ENCODE data around the gene TSPAN18. TPM values are rescaled to one million over a fixed set of nuclear protein-coding genes. Genes with fewer than 3 reads are reported as not detected.

TSPAN18 gene
- total RNA-seq, 2 experiments from 2014 or later: 38.7 to 42.3 TPM

DNA sequence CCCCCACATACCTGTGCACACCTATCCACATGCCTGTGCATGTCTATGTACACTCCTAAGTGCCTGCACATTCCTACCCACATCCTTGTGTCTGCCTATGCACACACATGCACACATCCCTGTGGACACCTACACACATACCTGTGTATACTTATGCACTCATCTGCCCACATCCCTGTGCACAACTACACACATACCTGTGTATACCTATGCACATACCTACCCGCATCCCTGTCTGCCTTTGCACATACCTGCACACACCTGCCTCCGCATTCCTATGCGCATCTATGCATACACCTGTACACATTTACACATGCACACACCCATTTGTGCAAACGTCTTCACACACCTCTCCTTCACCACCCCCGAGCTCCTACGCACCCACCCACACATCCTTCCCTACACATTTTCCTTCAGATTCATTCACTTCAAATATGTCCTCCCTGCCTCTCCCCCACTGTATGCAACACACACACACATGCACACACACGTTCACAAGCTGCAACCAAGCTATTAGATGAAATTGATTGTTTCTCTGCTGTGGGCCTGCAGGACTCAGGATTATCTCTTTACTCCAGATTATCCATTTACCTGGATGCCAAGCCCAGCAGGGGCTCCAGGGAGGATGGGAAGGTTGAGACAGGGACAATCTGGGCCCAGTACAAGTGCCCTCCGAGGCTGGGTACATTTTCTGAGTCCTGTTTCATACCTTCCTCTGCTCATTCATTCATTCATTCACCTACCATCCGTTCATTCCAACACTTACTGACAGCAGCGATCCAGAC is 53.2 kb downstream of the TSPAN18 start:
- Mint-ChIP-seq H3K27me3 (no peaks in the 10 kb centered on the region), H3K4me1 (no peaks in the 10 kb centered on the region), H3K27ac (no peak overlapping the region), H3K4me3 (no peak overlapping the region), H3K36me3 (ENCODE audit: low read depth) (no peaks in the 10 kb centered on the region), H3K9me3 (no peaks in the 10 kb centered on the region)
- ChIA-PET POLR2A (no interaction called here), CTCF (no interaction called here)
- DNase-seq: no peak

DNA sequence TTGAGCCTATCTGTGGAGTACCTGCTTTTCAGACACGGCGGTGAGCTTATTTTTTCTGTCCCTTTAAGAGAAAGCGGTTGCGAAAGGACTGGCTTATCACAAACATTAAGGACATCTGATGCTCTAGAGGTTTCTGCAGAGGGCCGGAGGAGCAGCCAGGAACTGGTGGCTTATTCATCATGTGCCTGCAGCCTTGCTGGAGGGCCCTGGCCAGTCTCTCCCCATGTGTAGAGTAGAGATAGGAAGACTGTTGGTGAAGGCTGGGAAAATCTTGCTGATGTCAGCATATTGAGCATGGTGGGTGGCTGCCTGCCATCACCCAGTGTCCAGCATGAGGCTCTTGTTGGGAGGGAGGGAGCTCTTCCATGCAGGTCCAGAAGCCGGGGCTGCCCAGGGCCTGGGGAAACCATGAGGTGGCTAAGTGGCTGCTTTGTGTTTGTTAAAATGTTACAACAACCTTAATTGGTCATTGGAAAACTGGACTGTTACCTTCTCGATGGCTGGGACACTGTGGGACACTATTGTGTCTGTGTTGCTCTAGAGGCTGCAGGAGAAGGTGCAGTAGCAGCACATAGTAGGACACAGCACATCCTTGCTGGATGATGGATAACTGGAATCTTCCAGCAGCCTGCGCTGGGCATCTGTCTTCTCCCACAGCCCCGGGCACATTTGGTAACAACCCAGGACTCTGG is 54.3 kb downstream of the TSPAN18 start:
- Mint-ChIP-seq H3K4me3 (no peak overlapping the region), H3K4me1 (no peaks in the 10 kb centered on the region), H3K36me3 (ENCODE audit: low read depth) (no peaks in the 10 kb centered on the region), H3K27ac (no peak overlapping the region), H3K9me3 (no peaks in the 10 kb centered on the region), H3K27me3 (no peaks in the 10 kb centered on the region)
- no peak for DNase-seq
- CTCF ChIA-PET: interaction anchor here (0.6 kb wide), 1 partner anchor 823 kb away, joined by 3 read pairs; no protein-coding TSS in a partner anchor
- POLR2A ChIA-PET: no interaction called here

DNA sequence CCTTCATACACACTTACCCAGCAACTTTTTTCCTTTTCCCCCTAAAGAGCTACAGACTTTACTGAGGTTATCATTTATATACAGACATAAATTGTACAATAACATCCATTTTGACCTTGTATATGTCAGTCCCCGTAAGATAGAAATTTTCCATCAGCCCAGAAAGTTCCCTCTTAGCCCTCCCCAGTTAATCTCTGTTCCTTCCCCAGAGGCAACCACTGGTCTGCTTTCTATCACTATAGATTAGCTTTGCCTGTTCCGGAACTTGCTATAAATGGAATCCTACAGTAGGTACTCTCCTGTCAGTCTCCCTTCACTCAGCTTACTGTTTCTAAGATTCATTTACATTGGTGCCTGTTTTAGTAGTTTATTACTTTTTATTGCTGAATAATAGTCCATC is 54.9 kb downstream of the TSPAN18 start:
- H3K27ac Mint-ChIP-seq: no peak overlapping the region
- no peak for DNase-seq
- no peak overlapping the region for H3K4me3 Mint-ChIP-seq
- POLR2A ChIA-PET: no interaction called here
- no peaks in the 10 kb centered on the region for H3K9me3 Mint-ChIP-seq
- no peaks in the 10 kb centered on the region for H3K27me3 Mint-ChIP-seq
- H3K36me3 Mint-ChIP-seq (ENCODE audit: low read depth): no peaks in the 10 kb centered on the region
- CTCF ChIA-PET: interaction anchor here (0.6 kb wide), 1 partner anchor 822 kb away, joined by 3 read pairs; no protein-coding TSS in a partner anchor
- no peaks in the 10 kb centered on the region for H3K4me1 Mint-ChIP-seq

DNA sequence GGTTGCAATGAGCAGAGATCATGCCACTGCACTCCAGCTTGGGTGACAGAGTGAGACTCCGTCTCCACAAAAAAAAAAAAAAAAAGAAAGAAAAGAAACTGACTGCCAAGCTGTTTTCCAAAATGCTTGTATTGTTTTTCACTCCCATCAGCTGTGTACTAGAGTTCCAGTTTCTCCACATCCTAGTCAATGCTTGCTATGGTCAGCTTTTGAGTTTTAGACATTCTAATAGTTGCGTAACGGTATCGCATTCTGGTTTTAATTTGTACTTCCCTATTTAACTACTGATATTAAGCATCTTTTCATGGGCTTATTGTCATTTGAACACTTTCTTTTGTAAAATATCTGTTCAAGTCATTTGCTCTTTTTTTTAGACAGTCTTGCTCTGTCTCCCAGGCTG is 55.7 kb downstream of the TSPAN18 start:
- ChIA-PET POLR2A (no interaction called here), CTCF (no interaction called here)
- Mint-ChIP-seq H3K9me3 (no peaks in the 10 kb centered on the region), H3K27me3 (no peaks in the 10 kb centered on the region), H3K4me1 (no peaks in the 10 kb centered on the region), H3K27ac (no peak overlapping the region), H3K4me3 (no peak overlapping the region), H3K36me3 (ENCODE audit: low read depth) (no peaks in the 10 kb centered on the region)
- no peak for DNase-seq

DNA sequence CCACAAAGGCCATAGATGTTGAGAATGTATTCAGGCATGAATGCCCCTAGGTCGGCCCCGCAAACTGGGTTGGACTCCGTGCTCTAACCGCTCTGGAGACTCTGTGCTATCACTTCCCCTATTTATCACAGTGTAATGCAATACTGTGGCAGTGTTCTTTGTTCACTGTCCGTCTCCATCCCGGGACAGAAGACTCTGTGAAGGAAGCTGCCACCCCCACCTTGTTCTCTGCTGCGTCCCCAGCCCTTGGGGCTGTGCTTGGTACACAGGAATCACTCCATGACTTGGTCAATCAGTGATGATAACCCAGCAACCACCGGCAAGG is 57.6 kb downstream of the TSPAN18 start:
- POLR2A ChIA-PET: no interaction called here
- Mint-ChIP-seq H3K27me3 (no peaks in the 10 kb centered on the region), H3K36me3 (ENCODE audit: low read depth) (no peaks in the 10 kb centered on the region), H3K27ac (no peak overlapping the region), H3K9me3 (no peaks in the 10 kb centered on the region), H3K4me1 (no peaks in the 10 kb centered on the region), H3K4me3 (no peak overlapping the region)
- no peak for DNase-seq
- CTCF ChIA-PET: no interaction called here

DNA sequence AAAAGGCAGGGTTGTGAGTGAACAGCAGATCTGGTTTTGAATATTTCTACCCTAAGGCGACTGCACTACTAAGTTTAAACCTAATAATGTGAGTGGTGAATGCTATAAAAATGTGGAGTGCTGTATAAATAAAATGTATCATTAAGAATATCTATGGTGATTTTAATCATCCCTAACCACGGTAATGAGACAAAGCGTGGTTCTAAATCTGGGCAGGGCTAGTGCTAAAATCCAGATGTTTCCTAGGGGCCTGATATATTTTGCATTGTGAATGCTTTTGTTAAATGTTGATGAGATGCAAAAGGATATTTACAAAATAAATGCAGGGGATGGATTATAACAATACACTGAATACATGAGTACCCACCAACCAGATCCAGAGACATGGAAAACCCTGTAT is 58.1 kb downstream of the TSPAN18 start:
- H3K4me3 Mint-ChIP-seq: no peak overlapping the region
- ChIA-PET CTCF (no interaction called here), POLR2A (no interaction called here)
- H3K27me3 Mint-ChIP-seq: no peaks in the 10 kb centered on the region
- H3K27ac Mint-ChIP-seq: no peak overlapping the region
- no peaks in the 10 kb centered on the region for H3K9me3 Mint-ChIP-seq
- no peak for DNase-seq
- no peaks in the 10 kb centered on the region for H3K36me3 Mint-ChIP-seq (ENCODE audit: low read depth)
- no peaks in the 10 kb centered on the region for H3K4me1 Mint-ChIP-seq

GRCh38 chr11:44785856-44786607 is 59.3 kb downstream of the TSPAN18 start:
- Mint-ChIP-seq H3K36me3 (ENCODE audit: low read depth) (no peaks in the 10 kb centered on the region), H3K4me1 (no peaks in the 10 kb centered on the region), H3K9me3 (no peaks in the 10 kb centered on the region), H3K27ac (no peak overlapping the region), H3K27me3 (no peaks in the 10 kb centered on the region), H3K4me3 (no peak overlapping the region)
- DNase-seq: no peak
- ChIA-PET POLR2A (no interaction called here), CTCF (no interaction called here)

DNA sequence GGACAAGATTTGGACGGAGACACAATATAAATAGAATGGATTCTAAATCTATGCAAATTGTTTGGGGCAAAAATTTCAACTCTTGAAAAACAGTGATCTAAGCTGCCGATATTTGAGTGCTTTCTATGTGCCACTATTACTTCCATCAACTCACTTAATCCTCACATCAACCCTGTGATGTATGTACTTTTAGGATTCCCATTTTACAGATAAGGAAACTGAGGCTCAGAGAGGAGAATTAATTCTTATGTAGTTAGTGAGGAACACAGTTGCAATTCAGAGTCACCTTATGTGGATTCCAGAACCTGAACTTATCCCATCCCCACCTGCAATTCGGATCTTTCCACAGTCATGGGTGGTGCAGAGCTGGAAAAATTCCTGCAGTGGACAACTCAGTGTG is 60.3 kb downstream of the TSPAN18 start:
- Mint-ChIP-seq H3K4me1 (no peaks in the 10 kb centered on the region), H3K9me3 (no peaks in the 10 kb centered on the region), H3K27ac (no peak overlapping the region), H3K27me3 (no peaks in the 10 kb centered on the region), H3K36me3 (ENCODE audit: low read depth) (no peaks in the 10 kb centered on the region), H3K4me3 (no peak overlapping the region)
- CTCF ChIA-PET: no interaction called here
- POLR2A ChIA-PET: no interaction called here
- DNase-seq: no peak

DNA sequence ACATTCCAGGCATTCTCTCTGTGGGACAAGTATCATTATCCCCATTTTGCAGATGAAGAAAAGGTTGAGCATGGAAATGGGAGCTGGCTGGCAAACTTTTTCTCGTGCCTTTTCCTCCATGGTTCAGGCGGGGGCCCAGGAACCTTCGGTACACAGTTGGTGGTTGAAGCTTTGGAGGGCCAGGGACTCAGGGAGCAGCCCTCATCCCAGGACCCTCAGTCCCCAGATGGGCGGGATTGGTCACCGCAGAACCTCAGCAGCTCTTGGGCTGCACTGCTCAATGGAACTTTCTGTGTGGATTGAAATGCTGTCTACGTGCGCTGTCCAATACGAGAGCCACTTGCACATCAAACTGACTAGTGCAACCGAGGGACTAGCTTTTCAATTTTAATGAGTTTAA is 61.2 kb downstream of the TSPAN18 start:
- ChIA-PET CTCF (interaction anchor here (2.3 kb wide), 1 partner anchor 13 kb away, joined by 7 read pairs; no protein-coding TSS in a partner anchor), POLR2A (no interaction called here)
- no peak overlapping the region for H3K4me3 Mint-ChIP-seq
- H3K4me1 Mint-ChIP-seq: no peaks in the 10 kb centered on the region
- no peak overlapping the region for H3K27ac Mint-ChIP-seq
- DNase-seq: no peak
- H3K9me3 Mint-ChIP-seq: no peaks in the 10 kb centered on the region
- no peaks in the 10 kb centered on the region for H3K36me3 Mint-ChIP-seq (ENCODE audit: low read depth)
- no peaks in the 10 kb centered on the region for H3K27me3 Mint-ChIP-seq

DNA sequence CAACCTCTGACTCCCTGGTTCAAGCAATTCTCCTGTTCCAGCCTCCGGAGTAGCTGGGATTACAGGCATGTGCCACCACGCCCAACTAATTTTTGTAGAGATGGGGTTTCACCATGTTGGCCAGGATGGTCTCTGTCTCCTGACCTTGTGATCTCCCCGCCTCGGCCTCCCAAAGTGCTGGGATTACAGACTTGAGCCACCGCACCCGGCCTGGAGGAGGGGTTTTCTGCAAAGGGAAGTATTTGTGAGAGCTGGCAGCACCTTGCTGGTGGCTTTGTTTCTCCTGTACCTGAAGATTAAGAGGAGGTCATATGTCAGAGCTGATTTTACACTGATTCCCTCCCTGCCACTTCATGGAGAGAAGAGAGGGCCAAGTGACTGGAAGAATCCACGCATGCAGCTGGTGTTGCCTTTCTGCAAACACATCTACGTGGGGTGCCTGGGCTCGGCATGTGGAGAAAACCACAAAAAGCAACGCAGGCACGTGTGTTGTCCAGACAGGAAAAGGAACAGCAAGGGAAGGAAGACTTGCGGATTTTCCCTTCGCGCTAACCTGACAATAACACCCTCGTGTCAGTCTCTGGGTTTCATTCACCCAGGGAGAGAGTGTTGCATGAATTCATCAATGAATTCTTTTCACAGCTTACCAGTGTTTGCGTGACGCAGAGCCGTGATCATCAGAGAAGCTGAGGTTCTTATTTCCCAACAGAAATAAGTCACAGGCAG is 61.9 kb downstream of the TSPAN18 start:
- POLR2A ChIA-PET: no interaction called here
- no peak overlapping the region for H3K4me3 Mint-ChIP-seq
- no peak for DNase-seq
- H3K27me3 Mint-ChIP-seq: no peaks in the 10 kb centered on the region
- no peaks in the 10 kb centered on the region for H3K36me3 Mint-ChIP-seq (ENCODE audit: low read depth)
- H3K27ac Mint-ChIP-seq: no peak overlapping the region
- H3K9me3 Mint-ChIP-seq: no peaks in the 10 kb centered on the region
- no peaks in the 10 kb centered on the region for H3K4me1 Mint-ChIP-seq
- CTCF ChIA-PET: interaction anchor here (1.1 to 2.3 kb wide), 2 partner anchors 14 to 123 kb away, joined by 3 to 7 read pairs; no protein-coding TSS in a partner anchor

GRCh38 chr11:44789496-44789895 is 62.7 kb downstream of the TSPAN18 start:
- Mint-ChIP-seq H3K4me3 (no peak overlapping the region), H3K9me3 (no peaks in the 10 kb centered on the region), H3K36me3 (ENCODE audit: low read depth) (no peaks in the 10 kb centered on the region), H3K27me3 (no peaks in the 10 kb centered on the region), H3K4me1 (no peaks in the 10 kb centered on the region), H3K27ac (no peak overlapping the region)
- no peak for DNase-seq
- ChIA-PET CTCF (interaction anchor here (1.1 to 2.3 kb wide), 2 partner anchors 14 to 122 kb away, joined by 3 to 7 read pairs; no protein-coding TSS in a partner anchor), POLR2A (no interaction called here)

- no peak overlapping the region for H3K4me3 Mint-ChIP-seq
These were observed 63.4 kb downstream of the TSPAN18 start for GRCh38 chr11:44790211-44790610.

DNA sequence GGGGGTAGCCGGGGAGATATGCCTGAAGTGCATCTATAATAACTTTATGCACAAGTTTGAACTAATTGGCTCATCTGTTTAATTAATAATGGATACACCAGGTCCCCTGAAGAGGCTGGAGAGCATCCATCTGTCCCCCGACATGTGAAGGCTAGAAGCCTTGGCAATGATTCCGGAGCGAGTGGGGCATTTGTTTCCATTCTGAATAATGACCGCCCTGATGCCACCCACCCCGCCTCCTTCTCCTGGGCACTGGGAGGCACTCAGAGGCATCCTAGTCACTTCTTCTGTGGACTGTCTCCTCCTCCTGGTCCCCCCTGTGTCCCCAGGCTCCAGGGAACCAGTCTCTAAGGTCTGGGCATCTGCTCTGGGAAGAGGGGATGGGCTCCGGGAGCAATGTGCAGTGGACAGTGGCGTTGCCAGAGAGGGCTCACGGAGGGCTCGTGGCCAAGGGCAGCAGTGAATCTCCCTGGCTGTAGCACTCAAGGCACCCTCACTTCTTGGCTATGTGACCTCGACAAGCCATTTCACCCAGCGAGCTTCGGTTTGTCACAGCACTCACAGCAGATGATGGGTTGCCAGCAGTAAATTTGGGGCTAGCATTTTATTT is 64.7 kb downstream of the TSPAN18 start:
- no peaks in the 10 kb centered on the region for H3K36me3 Mint-ChIP-seq (ENCODE audit: low read depth)
- no peak for DNase-seq
- no peaks in the 10 kb centered on the region for H3K9me3 Mint-ChIP-seq
- POLR2A ChIA-PET: no interaction called here
- no peaks in the 10 kb centered on the region for H3K4me1 Mint-ChIP-seq
- H3K27me3 Mint-ChIP-seq: no peaks in the 10 kb centered on the region
- no peak overlapping the region for H3K27ac Mint-ChIP-seq
- no peak overlapping the region for H3K4me3 Mint-ChIP-seq
- CTCF ChIA-PET: no interaction called here

More at GRCh38 chr11:44790211-44790610, 63.4 kb downstream of the TSPAN18 start:
- CTCF ChIA-PET: no interaction called here
- Mint-ChIP-seq H3K4me1 (no peaks in the 10 kb centered on the region), H3K9me3 (no peaks in the 10 kb centered on the region), H3K36me3 (ENCODE audit: low read depth) (no peaks in the 10 kb centered on the region), H3K27me3 (no peaks in the 10 kb centered on the region), H3K27ac (no peak overlapping the region)
- no peak for DNase-seq
- POLR2A ChIA-PET: no interaction called here

All from activated CD4-positive, alpha-beta memory T cell treated with anti-CD3 and anti-CD28 coated beads, Interleukin-2, amount 10 ng/mL, durations not matched to agents 7 days and 5 days (primary cell).